Caco-2 (cell line): Measurements from ENCODE around the gene GRAP. TPM values are rescaled to one million over a fixed set of nuclear protein-coding genes. Genes with fewer than 3 reads are reported as not detected.

ENCODE experiments used
- BruUV-seq: library from RNA; stranded (reverse); fragments of 400-500 nt; replicated peaks from 2 replicates; lab custom pipeline; 2021; lab: Mats Ljungman, UMichigan
- CTCF ChIA-PET: fragments of 300-600 bp; sonication (Branson Sonifier 250); formaldehyde crosslinking; loops from one replicate; lab custom pipeline; 2022; ENCODE audit warnings: antibody characterized with exemption; lab: Charles Lee
- POLR2A ChIA-PET: fragments of 300-600 bp; sonication (Branson Sonifier 250); formaldehyde crosslinking; loops from one replicate; lab custom pipeline; 2022; ENCODE audit warnings: antibody characterized with exemption; lab: Charles Lee
- DNase-seq, 2 experiments: peaks; one replicate each; pipeline versions ENCODE4 v3.0.0 to v3.0.0-alpha.2; 2020 to 2022
- H3K27me3 ChIP-seq: replicated peaks from 2 replicates; pipeline ENCODE4 v1.6.0; 2011; ENCODE audit warnings: low read length; ENCODE audit not compliant: control insufficient read depth, insufficient read depth
- H3K36me3 ChIP-seq: 2 replicates; pipeline ENCODE4 v1.5.1; 2011; ENCODE audit warnings: low read length; ENCODE audit not compliant: control insufficient read depth, insufficient read depth
- H3K4me1 ChIP-seq: fragments of 250-450 bp; sonication (Bioruptor Pico); 2 replicates; pipeline ENCODE4 v1.5.1; 2020; ENCODE audit warnings: mild to moderate bottlenecking
- H3K4me3 ChIP-seq: 2 replicates; pipeline ENCODE4 v1.5.1; 2011; ENCODE audit warnings: low read depth, mild to moderate bottlenecking, control low read depth, low read length
- H3K9me3 ChIP-seq: fragments of 250-450 bp; sonication (Bioruptor Pico); 2 replicates; pipeline ENCODE4 v1.5.1; 2020; ENCODE audit warnings: mild to moderate bottlenecking, moderate library complexity
- H3K27ac Mint-ChIP-seq: one replicate; pipeline ENCODE4 v1.8.0; 2022; ENCODE audit warnings: mixed read lengths; ENCODE audit not compliant: unreplicated experiment
- H3K27me3 Mint-ChIP-seq: one replicate; pipeline ENCODE4 v1.8.0; 2022; ENCODE audit warnings: mixed read lengths; ENCODE audit not compliant: insufficient read depth, unreplicated experiment
- H3K36me3 Mint-ChIP-seq: one replicate; pipeline ENCODE4 v1.8.0; 2022; ENCODE audit warnings: mild to moderate bottlenecking, mixed read lengths; ENCODE audit not compliant: insufficient read depth, unreplicated experiment
- H3K4me1 Mint-ChIP-seq: one replicate; pipeline ENCODE4 v1.8.0; 2022; ENCODE audit warnings: low read depth, mixed read lengths; ENCODE audit not compliant: unreplicated experiment
- H3K4me3 Mint-ChIP-seq: one replicate; pipeline ENCODE4 v1.8.0; 2022; ENCODE audit warnings: mild to moderate bottlenecking, moderate library complexity, mixed read lengths; ENCODE audit not compliant: unreplicated experiment
- H3K9me3 Mint-ChIP-seq: one replicate; pipeline ENCODE4 v1.8.0; 2022; ENCODE audit warnings: mixed read lengths; ENCODE audit not compliant: unreplicated experiment
- CTCF ChIP-seq, 2 experiments: fragments of 200-600 bp in 1 of 2; IDR thresholded peaks; 1 replicate in 1 of 2; 2 replicates in 1 of 2; pipeline versions ENCODE4 v1.5.1 to v1.8.0; 2011 to 2022; ENCODE audit warnings: antibody characterized with exemption in 1 of 2, control low read depth in 1 of 2, inconsistent platforms in 1 of 2, low read depth in 1 of 2, low read length in 1 of 2, mild to moderate bottlenecking in 1 of 2, moderate library complexity in 1 of 2; ENCODE audit not compliant: insufficient read depth in 1 of 2, severe bottlenecking in 1 of 2, unreplicated experiment in 1 of 2
- intact Hi-C: fragments of 100-400 bp; cut with micrococcal nuclease; formaldehyde crosslinking; loops from one replicate; pipeline ENCODE4 v1.10.0; 2022; ENCODE audit not compliant: unreplicated experiment
- total RNA-seq: library from RNA; stranded (reverse); gene quantifications from 2 replicates; pipeline ENCODE4 v1.2.3, GENCODE V29; 2022

Gene GRAP
- total RNA-seq, 1 experiment from 2014 or later = 0.50 TPM

GRCh38 chr17:18996458-18996857, 50.3 kb downstream of the GRAP start:
- H3K27ac Mint-ChIP-seq = no peak overlapping the region
- Histone ChIP-seq H3K36me3 (no peaks in the 10 kb centered on the region; the same call in none of the 2 replicates), H3K27me3 (no peaks in the 10 kb centered on the region), H3K9me3 (peaks cover 7% of the 10 kb centered on the region; the same call in 1 of the 2 replicates), H3K4me3 (no peak overlapping the region), H3K4me1 (peaks cover 7% of the 10 kb centered on the region; the same call in 1 of the 2 replicates)
- no TSS peak for BruUV-seq
- H3K27me3 Mint-ChIP-seq = no peaks in the 10 kb centered on the region
- ChIA-PET CTCF (no interaction called here), POLR2A (no interaction called here)
- H3K4me1 Mint-ChIP-seq = no peaks in the 10 kb centered on the region
- no peak overlapping the region for H3K4me3 Mint-ChIP-seq
- peaks cover 68% of the 10 kb centered on the region for H3K36me3 Mint-ChIP-seq
- H3K9me3 Mint-ChIP-seq = peaks cover 14% of the 10 kb centered on the region
- intact Hi-C loops = no loop called here
- no peak for TF ChIP-seq CTCF (IDR thresholded peaks at IDR 0.05; ENCODE audit: insufficient read depth in 1 of 2, low read depth in 1 of 2, low read length in 1 of 2, severe bottlenecking in 1 of 2, unreplicated experiment in 1 of 2)
- no peak for DNase-seq

- Histone ChIP-seq H3K4me3 (no peak overlapping the region), H3K9me3 (peaks cover 7% of the 10 kb centered on the region; the same call in 1 of the 2 replicates), H3K27me3 (no peaks in the 10 kb centered on the region), H3K36me3 (no peaks in the 10 kb centered on the region; the same call in none of the 2 replicates), H3K4me1 (peaks cover 2% of the 10 kb centered on the region; the same call in 1 of the 2 replicates)
- BruUV-seq = no TSS peak
- Mint-ChIP-seq H3K27me3 (no peaks in the 10 kb centered on the region), H3K27ac (no peak overlapping the region), H3K36me3 (peaks cover 64% of the 10 kb centered on the region), H3K9me3 (peaks cover 14% of the 10 kb centered on the region), H3K4me1 (peaks cover under 1% of the 10 kb centered on the region), H3K4me3 (no peak overlapping the region)
- no peak for DNase-seq
- intact Hi-C loops = no loop called here
- ChIA-PET CTCF (no interaction called here), POLR2A (no interaction called here)
- TF ChIP-seq CTCF (IDR thresholded peaks at IDR 0.05; ENCODE audit: insufficient read depth in 1 of 2, low read depth in 1 of 2, low read length in 1 of 2, severe bottlenecking in 1 of 2, unreplicated experiment in 1 of 2) = no peak
Observed at GRCh38 chr17:18995220-18995619, 51.5 kb downstream of the GRAP start.

GRCh38 chr17:18994631-18995030, 52.1 kb downstream of the GRAP start:
- Histone ChIP-seq H3K4me3 (no peak overlapping the region), H3K4me1 (peaks cover 8% of the 10 kb centered on the region), H3K36me3 (no peaks in the 10 kb centered on the region; the same call in none of the 2 replicates), H3K27me3 (no peaks in the 10 kb centered on the region), H3K9me3 (peaks cover 7% of the 10 kb centered on the region; the same call in 1 of the 2 replicates)
- no peak for TF ChIP-seq CTCF (IDR thresholded peaks at IDR 0.05; ENCODE audit: insufficient read depth in 1 of 2, low read depth in 1 of 2, low read length in 1 of 2, severe bottlenecking in 1 of 2, unreplicated experiment in 1 of 2)
- ChIA-PET CTCF (no interaction called here), POLR2A (no interaction called here)
- no TSS peak for BruUV-seq
- peaks cover 14% of the 10 kb centered on the region for H3K9me3 Mint-ChIP-seq
- no peak for DNase-seq
- no peak overlapping the region for H3K4me3 Mint-ChIP-seq
- H3K36me3 Mint-ChIP-seq = peaks cover 64% of the 10 kb centered on the region
- H3K27me3 Mint-ChIP-seq = no peaks in the 10 kb centered on the region
- H3K4me1 Mint-ChIP-seq = peaks cover 6% of the 10 kb centered on the region
- peak overlapping the region; percentile 51 for H3K27ac Mint-ChIP-seq
- intact Hi-C loops = no loop called here
